Naive thymus-derived CD4-positive, alpha-beta T cell (primary cell): ENCODE results near the gene SLIT1. TPM values are rescaled to one million over a fixed set of nuclear protein-coding genes. Genes with fewer than 3 reads are reported as not detected.
A peak's percentile ranks its signal among the peaks of the same experiment; 100 is the strongest.

ENCODE experiments used
- ATAC-seq: fragments of 150-1000 bp; cut with Tn5 transposase; 2 replicates; pipeline ENCODE4 v1.10.0; 2021; ENCODE audit warnings: mild to moderate bottlenecking, moderate library complexity
- CTCF ChIA-PET: fragments of 350-600 bp; sonication (Branson Sonifier 250); formaldehyde crosslinking; loops from one replicate; lab custom pipeline; 2021; ENCODE audit warnings: antibody characterized with exemption; lab: Charles Lee
- POLR2A ChIA-PET: fragments of 350-600 bp; sonication (Branson Sonifier 250); formaldehyde crosslinking; loops from one replicate; lab custom pipeline; 2021; ENCODE audit warnings: antibody characterized with exemption, inconsistent platforms; lab: Charles Lee
- DNase-seq, 9 donors: peaks; one replicate each; pipeline versions ENCODE4 v3.0.0 to v3.0.0-alpha.2; 2020 to 2022; ENCODE audit warnings: mixed read lengths in 1 of 9
- H3K27ac ChIP-seq: one replicate; pipeline ENCODE4 v1.7.0; 2013; ENCODE audit warnings: mild to moderate bottlenecking, low read depth, low read length, moderate library complexity
- H3K27me3 ChIP-seq, 2 donors: one replicate each; pipeline ENCODE4 v1.7.0; 2013; ENCODE audit warnings: low read length in 2 of 2, mild to moderate bottlenecking in 2 of 2, moderate library complexity in 2 of 2; ENCODE audit not compliant: control insufficient read depth in 2 of 2, insufficient read depth in 2 of 2
- H3K36me3 ChIP-seq, 3 experiments: 1 replicate in 2 of 3; 2 replicates in 1 of 3; pipeline ENCODE4 v1.7.0; 2013; ENCODE audit warnings: low read length in 3 of 3, mild to moderate bottlenecking in 3 of 3, moderate library complexity in 1 of 3; ENCODE audit not compliant: insufficient read depth in 3 of 3, control insufficient read depth in 2 of 3
- H3K4me1 ChIP-seq, 2 donors: one replicate each; pipeline ENCODE4 v1.7.0; 2013; ENCODE audit warnings: low read length in 2 of 2, mild to moderate bottlenecking in 2 of 2, moderate library complexity in 1 of 2; ENCODE audit not compliant: control insufficient read depth in 2 of 2, insufficient read depth in 2 of 2
- H3K4me3 ChIP-seq: 2 replicates; pipeline ENCODE4 v1.7.0; 2013; ENCODE audit warnings: mild to moderate bottlenecking, low read length
- H3K9me3 ChIP-seq, 3 experiments: 1 replicate in 2 of 3; 2 replicates in 1 of 3; pipeline ENCODE4 v1.7.0; 2013; ENCODE audit warnings: low read length in 3 of 3; ENCODE audit not compliant: control insufficient read depth in 2 of 3
- H3K27ac Mint-ChIP-seq, 9 donors: one replicate each; pipeline ENCODE4 v1.8.0; 2020 to 2022; ENCODE audit warnings: mixed read lengths in 9 of 9, mild to moderate bottlenecking in 8 of 9, moderate library complexity in 5 of 9, inconsistent platforms in 2 of 9
- H3K27me3 Mint-ChIP-seq, 5 donors: one replicate each; pipeline ENCODE4 v1.8.0; 2021 to 2022; ENCODE audit warnings: mixed read lengths in 5 of 5, mild to moderate bottlenecking in 1 of 5
- H3K36me3 Mint-ChIP-seq, 5 donors: one replicate each; pipeline ENCODE4 v1.8.0; 2020 to 2022; ENCODE audit warnings: mixed read lengths in 5 of 5, mild to moderate bottlenecking in 3 of 5, inconsistent platforms in 1 of 5
- H3K4me1 Mint-ChIP-seq, 7 donors: one replicate each; pipeline ENCODE4 v1.8.0; 2020 to 2022; ENCODE audit warnings: mixed read lengths in 7 of 7, mild to moderate bottlenecking in 3 of 7, inconsistent platforms in 1 of 7
- H3K4me3 Mint-ChIP-seq, 10 donors: one replicate each; pipeline ENCODE4 v1.8.0; 2020 to 2022; ENCODE audit warnings: mild to moderate bottlenecking in 10 of 10, mixed read lengths in 10 of 10, moderate library complexity in 6 of 10, inconsistent platforms in 2 of 10
- H3K9me3 Mint-ChIP-seq, 11 donors: one replicate each; pipeline ENCODE4 v1.8.0; 2020 to 2022; ENCODE audit warnings: mixed read lengths in 11 of 11, mild to moderate bottlenecking in 4 of 11, inconsistent platforms in 1 of 11, moderate library complexity in 1 of 11
- intact Hi-C, 2 donors: fragments of 100-400 bp; cut with micrococcal nuclease; formaldehyde crosslinking; loops; one replicate each; pipeline ENCODE4 v1.15.1; 2023
- polyA plus RNA-seq, 2 donors: library from polyadenylated mRNA; unstranded; fragments of 300-500 nt; fragmentation: Illumina TruSeq; gene quantifications; one replicate each; pipeline ENCODE4 v1.2.3, GENCODE V29; 2021
- total RNA-seq, 6 experiments: library from RNA in 5 of 6; stranded (reverse) in 5 of 6; gene quantifications; 1 replicate in 5 of 6; 2 replicates in 1 of 6; pipeline ENCODE4 v1.2.3 and lab custom pipeline; 2021 to 2026

The SLIT1 gene
- total and polyA plus RNA-seq, 7 experiments from 2014 or later = 0.19 to 0.88 (median 0.44) TPM; not detected in 2

GRCh38 chr10:97134110-97134509 lies 51.6 kb downstream of the SLIT1 start:
- peaks cover 0 to 16% (median 6%) of the 10 kb centered on the region in 5 donors for H3K27me3 Mint-ChIP-seq
- Histone ChIP-seq H3K4me1 (no peaks in the 10 kb centered on the region), H3K27ac (no peak overlapping the region), H3K9me3 (no peaks in the 10 kb centered on the region), H3K4me3 (no peak overlapping the region), H3K27me3 (no peaks in the 10 kb centered on the region), H3K36me3 (no peaks in the 10 kb centered on the region)
- no peak overlapping the region for H3K27ac Mint-ChIP-seq
- H3K4me3 Mint-ChIP-seq = no peak overlapping the region
- ChIA-PET POLR2A (no interaction called here), CTCF (no interaction called here)
- no peak for DNase-seq
- intact Hi-C loops = no loop called here
- ATAC-seq = no peak
- H3K9me3 Mint-ChIP-seq = no peaks in the 10 kb centered on the region
- H3K36me3 Mint-ChIP-seq = no peaks in the 10 kb centered on the region
- peaks cover 0 to 2% (median 0%) of the 10 kb centered on the region in 7 donors for H3K4me1 Mint-ChIP-seq

- Histone ChIP-seq H3K4me3 (no peak overlapping the region), H3K36me3 (no peaks in the 10 kb centered on the region), H3K9me3 (no peaks in the 10 kb centered on the region), H3K27ac (no peak overlapping the region), H3K4me1 (no peaks in the 10 kb centered on the region), H3K27me3 (no peaks in the 10 kb centered on the region)
- ATAC-seq (no peak), DNase-seq (no peak)
- H3K27ac Mint-ChIP-seq = no peak overlapping the region
- no peaks in the 10 kb centered on the region for H3K9me3 Mint-ChIP-seq
- peaks cover 0 to 16% (median 4%) of the 10 kb centered on the region in 5 donors for H3K27me3 Mint-ChIP-seq
- no peaks in the 10 kb centered on the region for H3K36me3 Mint-ChIP-seq
- H3K4me1 Mint-ChIP-seq = peaks cover 0 to 2% (median 0%) of the 10 kb centered on the region in 7 donors
- ChIA-PET CTCF (no interaction called here), POLR2A (no interaction called here)
- no peak overlapping the region for H3K4me3 Mint-ChIP-seq
- intact Hi-C loops = no loop called here
Observed at GRCh38 chr10:97132273-97132672, 53.5 kb downstream of the SLIT1 start.

- no peaks in the 10 kb centered on the region for H3K36me3 Mint-ChIP-seq
- DNase-seq (no peak), ATAC-seq (no peak)
- no peaks in the 10 kb centered on the region for H3K36me3 ChIP-seq
- peaks cover 0 to 16% (median 4%) of the 10 kb centered on the region in 5 donors for H3K27me3 Mint-ChIP-seq
- no peaks in the 10 kb centered on the region for H3K9me3 Mint-ChIP-seq
- no peak overlapping the region for H3K4me3 ChIP-seq
- intact Hi-C loops = no loop called here
- POLR2A ChIA-PET = no interaction called here
- H3K27me3 ChIP-seq = no peaks in the 10 kb centered on the region
- no peak overlapping the region for H3K27ac ChIP-seq
- no peaks in the 10 kb centered on the region for H3K9me3 ChIP-seq
- H3K4me1 Mint-ChIP-seq = peaks cover 0 to 2% (median 0%) of the 10 kb centered on the region in 7 donors
- H3K27ac Mint-ChIP-seq = no peak overlapping the region
- H3K4me3 Mint-ChIP-seq = no peak overlapping the region
- CTCF ChIA-PET = no interaction called here
- no peaks in the 10 kb centered on the region for H3K4me1 ChIP-seq
Observed at GRCh38 chr10:97131666-97132065, 54.1 kb downstream of the SLIT1 start.

DNA sequence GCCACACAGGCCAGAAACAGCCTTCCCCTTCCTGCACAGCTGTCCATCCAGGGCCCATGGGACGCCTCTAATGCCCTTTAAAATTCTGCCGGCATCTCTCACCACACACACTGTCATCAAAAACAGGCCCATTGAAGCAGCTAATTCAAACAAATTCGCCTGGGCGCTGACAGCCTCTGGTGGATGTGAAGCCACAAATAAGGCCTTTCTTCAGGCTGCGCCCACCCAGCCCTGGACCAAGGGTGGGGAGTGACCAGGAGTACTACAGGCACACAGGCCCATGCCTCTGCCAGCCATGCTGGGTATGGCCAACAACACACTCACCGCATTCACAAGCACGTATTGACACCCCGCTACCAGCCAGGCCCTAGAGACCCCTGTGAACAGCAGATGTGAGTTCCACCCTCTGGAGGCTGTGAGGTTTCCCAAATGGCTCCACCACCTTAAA lies 54.6 kb downstream of the SLIT1 start:
- no peak overlapping the region for H3K4me3 Mint-ChIP-seq

DNA sequence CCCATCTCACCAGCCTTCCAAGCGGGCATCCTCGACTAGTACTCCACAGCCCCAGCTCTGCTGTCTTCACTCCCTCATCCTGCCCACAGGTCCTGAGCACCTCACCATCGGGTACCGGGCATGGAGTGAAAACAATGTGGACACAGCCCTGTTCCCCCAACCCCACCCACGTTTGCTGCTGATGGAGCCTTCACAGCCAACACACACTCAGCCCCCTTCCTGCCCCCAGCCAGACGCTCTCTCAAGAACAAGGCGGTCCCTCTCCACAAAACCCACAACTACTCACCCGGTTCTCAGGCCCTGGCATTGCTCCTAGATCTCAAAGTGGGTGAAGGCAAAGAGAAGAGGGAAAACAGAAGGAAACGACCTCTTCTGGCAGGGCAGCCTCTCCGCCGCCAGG lies 56.1 kb downstream of the SLIT1 start:
- no peak for DNase-seq
- Mint-ChIP-seq H3K4me1 (peaks cover 0 to 2% (median 0%) of the 10 kb centered on the region in 7 donors), H3K27me3 (peaks cover 0 to 18% (median 4%) of the 10 kb centered on the region in 5 donors), H3K9me3 (no peaks in the 10 kb centered on the region), H3K36me3 (no peaks in the 10 kb centered on the region), H3K27ac (peak overlapping the region in 1 of 9 donors; percentile 14), H3K4me3 (no peak overlapping the region)
- Histone ChIP-seq H3K9me3 (no peaks in the 10 kb centered on the region), H3K36me3 (no peaks in the 10 kb centered on the region), H3K27ac (no peak overlapping the region), H3K4me1 (no peaks in the 10 kb centered on the region), H3K4me3 (no peak overlapping the region), H3K27me3 (no peaks in the 10 kb centered on the region)
- ChIA-PET POLR2A (no interaction called here), CTCF (no interaction called here)
- no peak for ATAC-seq
- intact Hi-C loops = no loop called here

More for the DNA sequence above, 54.6 kb downstream of the SLIT1 start:
- CTCF ChIA-PET = no interaction called here
- no peaks in the 10 kb centered on the region for H3K27me3 ChIP-seq
- Mint-ChIP-seq H3K9me3 (no peaks in the 10 kb centered on the region), H3K36me3 (no peaks in the 10 kb centered on the region), H3K27me3 (peaks cover 0 to 16% (median 4%) of the 10 kb centered on the region in 5 donors), H3K27ac (no peak overlapping the region), H3K4me1 (peaks cover 0 to 2% (median 0%) of the 10 kb centered on the region in 7 donors)
- POLR2A ChIA-PET = no interaction called here
- ATAC-seq (no peak), DNase-seq (no peak)
- no peaks in the 10 kb centered on the region for H3K36me3 ChIP-seq
- no peak overlapping the region for H3K27ac ChIP-seq
- H3K4me1 ChIP-seq = no peaks in the 10 kb centered on the region
- no peak overlapping the region for H3K4me3 ChIP-seq
- intact Hi-C loops = no loop called here
- H3K9me3 ChIP-seq = no peaks in the 10 kb centered on the region

GRCh38 chr10:97128516-97129154 lies 57.1 kb downstream of the SLIT1 start:
- Histone ChIP-seq H3K4me3 (no peak overlapping the region), H3K27ac (no peak overlapping the region), H3K9me3 (no peaks in the 10 kb centered on the region), H3K27me3 (no peaks in the 10 kb centered on the region), H3K36me3 (no peaks in the 10 kb centered on the region), H3K4me1 (no peaks in the 10 kb centered on the region)
- peaks cover 0 to 18% (median 4%) of the 10 kb centered on the region in 5 donors for H3K27me3 Mint-ChIP-seq
- POLR2A ChIA-PET = no interaction called here
- H3K9me3 Mint-ChIP-seq = no peaks in the 10 kb centered on the region
- H3K4me3 Mint-ChIP-seq = no peak overlapping the region
- no peaks in the 10 kb centered on the region for H3K36me3 Mint-ChIP-seq
- no peak overlapping the region for H3K27ac Mint-ChIP-seq
- H3K4me1 Mint-ChIP-seq = peaks cover 0 to 2% (median 0%) of the 10 kb centered on the region in 7 donors
- DNase-seq (no peak), ATAC-seq (no peak)
- CTCF ChIA-PET = no interaction called here
- intact Hi-C loops = no loop called here

DNA sequence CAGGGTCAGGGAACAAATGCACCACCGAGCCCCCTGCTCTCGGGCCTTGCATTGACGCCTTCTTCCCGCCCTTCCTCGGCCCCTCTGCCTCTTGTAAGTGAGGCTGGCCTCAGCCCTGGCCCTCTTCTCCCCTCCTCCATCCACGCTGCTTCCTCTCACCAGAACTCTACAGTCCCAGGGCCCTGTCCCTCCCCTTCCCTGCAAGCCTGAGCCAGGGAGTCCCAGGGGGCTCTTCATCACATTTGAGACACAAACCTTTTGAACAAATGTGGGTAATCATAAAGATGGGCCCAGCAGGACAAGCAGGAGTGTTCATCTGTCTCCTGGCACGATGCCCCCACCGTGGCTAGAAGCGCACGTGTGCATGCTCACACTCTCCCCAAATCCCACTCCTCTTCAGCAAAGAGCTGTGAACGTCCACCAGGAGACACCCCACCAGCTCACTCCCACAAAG lies 57.7 kb downstream of the SLIT1 start:
- Mint-ChIP-seq H3K27ac (no peak overlapping the region), H3K36me3 (no peaks in the 10 kb centered on the region), H3K4me1 (peaks cover 0 to 2% (median 0%) of the 10 kb centered on the region in 7 donors), H3K4me3 (no peak overlapping the region), H3K9me3 (no peaks in the 10 kb centered on the region), H3K27me3 (peaks cover 0 to 18% (median 6%) of the 10 kb centered on the region in 5 donors)
- Histone ChIP-seq H3K27ac (no peak overlapping the region), H3K27me3 (no peaks in the 10 kb centered on the region), H3K9me3 (no peaks in the 10 kb centered on the region), H3K4me3 (no peak overlapping the region), H3K4me1 (no peaks in the 10 kb centered on the region), H3K36me3 (no peaks in the 10 kb centered on the region)
- POLR2A ChIA-PET = no interaction called here
- ATAC-seq = no peak
- DNase-seq = no peak
- CTCF ChIA-PET = no interaction called here
- intact Hi-C loops = no loop called here
